Suprapubic skin (tissue), 3 donors: ENCODE data around the gene PPP1R14C.

Source experiments
- POLR2A ChIP-seq, 2 donors: fragments of 450-650 bp; IDR thresholded peaks; one replicate each; pipeline ENCODE4 v1.6.1; 2017; ENCODE audit warnings: antibody characterized with exemption in 2 of 2, mild to moderate bottlenecking in 2 of 2, moderate library complexity in 2 of 2
- TF ChIP-seq, protein P1 (sequence below), 2 donors: fragments of 200-600 bp in 1 of 2; fragments of 450-650 bp in 1 of 2; sonication (generic) in 1 of 2; IDR thresholded peaks; one replicate each; pipeline ENCODE4 v1.5.1; 2016 to 2019; ENCODE audit warnings: antibody characterized with exemption in 2 of 2, mild to moderate bottlenecking in 1 of 2, moderate library complexity in 1 of 2

DNA sequence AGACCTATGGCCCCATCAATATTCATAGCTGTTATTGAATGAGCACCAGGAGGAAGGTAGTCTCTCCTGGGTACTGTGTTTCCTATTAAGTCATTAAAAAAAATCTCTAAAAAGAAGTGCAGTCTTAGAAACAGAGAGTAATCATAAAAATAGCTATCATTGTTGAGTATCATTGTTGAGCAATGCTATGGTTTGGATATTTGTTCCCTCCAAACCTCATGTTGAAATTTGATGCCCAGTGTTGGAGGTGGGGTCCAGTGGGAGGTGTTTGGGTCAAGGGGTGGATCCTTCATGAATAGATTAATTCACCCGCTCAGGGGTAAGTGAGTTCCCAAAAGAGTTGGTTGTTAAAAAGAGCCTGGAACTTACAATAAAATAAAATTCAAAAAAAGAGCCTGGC lies 137.9 kb downstream of the PPP1R14C start:
- TF ChIP-seq, protein P1, sequence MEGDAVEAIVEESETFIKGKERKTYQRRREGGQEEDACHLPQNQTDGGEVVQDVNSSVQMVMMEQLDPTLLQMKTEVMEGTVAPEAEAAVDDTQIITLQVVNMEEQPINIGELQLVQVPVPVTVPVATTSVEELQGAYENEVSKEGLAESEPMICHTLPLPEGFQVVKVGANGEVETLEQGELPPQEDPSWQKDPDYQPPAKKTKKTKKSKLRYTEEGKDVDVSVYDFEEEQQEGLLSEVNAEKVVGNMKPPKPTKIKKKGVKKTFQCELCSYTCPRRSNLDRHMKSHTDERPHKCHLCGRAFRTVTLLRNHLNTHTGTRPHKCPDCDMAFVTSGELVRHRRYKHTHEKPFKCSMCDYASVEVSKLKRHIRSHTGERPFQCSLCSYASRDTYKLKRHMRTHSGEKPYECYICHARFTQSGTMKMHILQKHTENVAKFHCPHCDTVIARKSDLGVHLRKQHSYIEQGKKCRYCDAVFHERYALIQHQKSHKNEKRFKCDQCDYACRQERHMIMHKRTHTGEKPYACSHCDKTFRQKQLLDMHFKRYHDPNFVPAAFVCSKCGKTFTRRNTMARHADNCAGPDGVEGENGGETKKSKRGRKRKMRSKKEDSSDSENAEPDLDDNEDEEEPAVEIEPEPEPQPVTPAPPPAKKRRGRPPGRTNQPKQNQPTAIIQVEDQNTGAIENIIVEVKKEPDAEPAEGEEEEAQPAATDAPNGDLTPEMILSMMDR (IDR thresholded peaks at IDR 0.05): no peak
- TF ChIP-seq POLR2A (IDR thresholded peaks at IDR 0.05): no peak
